Keratinocyte (primary cell): Measurements from ENCODE around the gene FCAR. TPM values are rescaled to one million over a fixed set of nuclear protein-coding genes. Genes with fewer than 3 reads are reported as not detected.
"Not testable (repeated sequence)": the region's sequence is repeated elsewhere in the genome, so short reads cannot be mapped to it uniquely, and the experiment has no call there.

ENCODE experiments used
- DNase-seq: peaks from one replicate; pipeline ENCODE4 v3.0.0-alpha.2; 2011; ENCODE audit warnings: low read depth, missing footprints, low spot score
- FAIRE-seq: peaks from 2 replicates; lab custom pipeline; 2011; peaks lifted over from hg19 to GRCh38; lab: Jason Lieb, UNC
- H2AFZ ChIP-seq: 2 replicates; pipeline ENCODE4 v1.6.0; 2012; ENCODE audit warnings: low read length, control low read depth, inconsistent platforms; ENCODE audit not compliant: control insufficient read depth
- H3K27ac ChIP-seq: 2 replicates; pipeline ENCODE4 v1.5.1; 2011; ENCODE audit warnings: low read length; ENCODE audit not compliant: control insufficient read depth, insufficient read depth
- H3K27me3 ChIP-seq: 3 replicates; pipeline ENCODE4 v1.6.0; 2011; ENCODE audit warnings: low read length; ENCODE audit not compliant: control insufficient read depth, insufficient read depth; ENCODE audit errors: extremely low read depth
- H3K36me3 ChIP-seq, 2 experiments: 2 replicates in 1 of 2; 3 replicates in 1 of 2; pipeline ENCODE4 v1.5.1; 2011; ENCODE audit warnings: low read length in 2 of 2, mild to moderate bottlenecking in 1 of 2; ENCODE audit not compliant: control insufficient read depth in 2 of 2, insufficient read depth in 2 of 2; ENCODE audit errors: extremely low read depth in 1 of 2
- H3K4me1 ChIP-seq: 3 replicates; pipeline ENCODE4 v1.5.1; 2011; ENCODE audit warnings: low read length; ENCODE audit not compliant: control insufficient read depth, insufficient read depth; ENCODE audit errors: extremely low read depth
- H3K4me2 ChIP-seq: 3 replicates; pipeline ENCODE4 v1.6.0; 2011; ENCODE audit warnings: low read depth, low read length; ENCODE audit not compliant: control insufficient read depth, insufficient read depth; ENCODE audit errors: extremely low read depth
- H3K4me3 ChIP-seq, 3 experiments: fragments of 200-600 bp in 1 of 3; sonication (generic) in 1 of 3; 2 replicates in 2 of 3; 3 replicates in 1 of 3; pipeline ENCODE4 v1.5.1; 2011 to 2016; ENCODE audit warnings: low read length in 3 of 3, mild to moderate bottlenecking in 3 of 3, control low read depth in 2 of 3, inconsistent platforms in 1 of 3, low read depth in 1 of 3, mixed read lengths in 1 of 3, mixed run types in 1 of 3, moderate library complexity in 1 of 3; ENCODE audit not compliant: control insufficient read depth in 2 of 3, insufficient read depth in 2 of 3; ENCODE audit errors: extremely low read depth in 1 of 3
- H3K79me2 ChIP-seq: 2 replicates; pipeline ENCODE4 v1.6.0; 2012; ENCODE audit warnings: low read length; ENCODE audit not compliant: control insufficient read depth, insufficient read depth
- H3K9ac ChIP-seq: 3 replicates; pipeline ENCODE4 v1.6.0; 2011; ENCODE audit warnings: low read length; ENCODE audit not compliant: control insufficient read depth, insufficient read depth; ENCODE audit errors: extremely low read depth
- H3K9me1 ChIP-seq: 3 replicates; pipeline ENCODE4 v1.6.0; 2011; ENCODE audit warnings: low read length; ENCODE audit not compliant: control insufficient read depth, insufficient read depth; ENCODE audit errors: extremely low read depth
- H3K9me3 ChIP-seq: 2 replicates; pipeline ENCODE4 v1.5.1; 2012; ENCODE audit warnings: low read depth, low read length; ENCODE audit not compliant: control insufficient read depth
- H4K20me1 ChIP-seq: 3 replicates; pipeline ENCODE4 v1.6.0; 2011; ENCODE audit warnings: low read length; ENCODE audit not compliant: control insufficient read depth, insufficient read depth; ENCODE audit errors: extremely low read depth
- CTCF ChIP-seq, 3 experiments: IDR thresholded peaks in 1 of 3; conservative IDR thresholded peaks in 1 of 3; optimal IDR thresholded peaks in 1 of 3; 2 replicates in 2 of 3; 3 replicates in 1 of 3; pipeline versions ENCODE3 to v1.5.1; 2011; ENCODE audit warnings: low read length in 3 of 3, mild to moderate bottlenecking in 3 of 3, moderate library complexity in 2 of 3, control low read depth in 1 of 3, inconsistent platforms in 1 of 3; ENCODE audit not compliant: insufficient read depth in 2 of 3; ENCODE audit errors: extremely low read depth in 1 of 3
- EZH2 ChIP-seq: IDR thresholded peaks from one replicate; pipeline ENCODE4 v1.6.1; 2012; ENCODE audit warnings: inconsistent platforms, mild to moderate bottlenecking, low read length, moderate library complexity
- dilution Hi-C: fragments of 300-500 bp; cut with MboI; formaldehyde crosslinking; loops from one replicate; pipeline ENCODE4 v1.7.0; 2020; ENCODE audit warnings: low sequenced_read_pairs; ENCODE audit not compliant: extremely low pct_ligation_motif_present
- polyA plus RNA-seq, 5 experiments: library from polyadenylated mRNA; depleted of rRNA in 3 of 5; stranded (reverse) in 3 of 5; stranded (forward) in 1 of 5; unstranded in 1 of 5; fragments of >200 nt; gene quantifications; 1 replicate in 1 of 5; 2 replicates in 3 of 5; 3 replicates in 1 of 5; pipeline versions ENCODE4 v1.2.1 to v1.2.3, GENCODE V29; 2011 to 2012; ENCODE audit warnings: missing spikeins in 2 of 5, low read depth in 1 of 5, low replicate concordance in 1 of 5

The FCAR gene
- polyA plus RNA-seq, 1 donor (not counting 4 experiments of a cell fraction or from before 2014, with no cell fraction given) = not detected

- no peaks in the 10 kb centered on the region for H3K79me2 ChIP-seq
- no peaks in the 10 kb centered on the region for H3K4me1 ChIP-seq
- no peak overlapping the region for H3K4me3 ChIP-seq
- no peak for TF ChIP-seq CTCF (optimal IDR thresholded peaks at IDR 0.05 in 1 of 3, IDR thresholded peaks at IDR 0.05 in 1 of 3, conservative IDR thresholded peaks at IDR 0.05 in 1 of 3; ENCODE audit: extremely low read depth in 1 of 3, insufficient read depth in 2 of 3, low read length in 3 of 3)
- no peak for TF ChIP-seq EZH2
- no peaks in the 10 kb centered on the region for H3K36me3 ChIP-seq
- FAIRE-seq (no peak), DNase-seq (no peak)
- no peaks in the 10 kb centered on the region for H3K9me3 ChIP-seq
- no peak overlapping the region for H2AFZ ChIP-seq
- H4K20me1 ChIP-seq = no peaks in the 10 kb centered on the region
- H3K27me3 ChIP-seq = no peaks in the 10 kb centered on the region
- no peak overlapping the region for H3K9ac ChIP-seq
- no peaks in the 10 kb centered on the region for H3K9me1 ChIP-seq
- dilution Hi-C loops = no loop called here
- no peak overlapping the region for H3K27ac ChIP-seq
- no peak overlapping the region for H3K4me2 ChIP-seq
Measured at GRCh38 chr19:54893406-54893805, 19.4 kb downstream of the FCAR start.

- H3K4me2 ChIP-seq, H3K4me1 ChIP-seq, DNase-seq, H4K20me1 ChIP-seq, dilution Hi-C loops, H3K9ac ChIP-seq, H3K36me3 ChIP-seq, H3K27ac ChIP-seq, H3K4me3 ChIP-seq, H3K9me1 ChIP-seq, H3K79me2 ChIP-seq, H2AFZ ChIP-seq, FAIRE-seq, H3K27me3 ChIP-seq, H3K9me3 ChIP-seq: not testable (repeated sequence)
Measured at GRCh38 chr19:54894106-54894505, 20.1 kb downstream of the FCAR start.

- no peak for FAIRE-seq
- DNase-seq = no peak
- Histone ChIP-seq H3K4me3 (no peak overlapping the region), H3K79me2 (no peaks in the 10 kb centered on the region), H3K27me3 (no peaks in the 10 kb centered on the region), H3K27ac (no peak overlapping the region), H2AFZ (no peak overlapping the region), H4K20me1 (no peaks in the 10 kb centered on the region), H3K36me3 (no peaks in the 10 kb centered on the region), H3K9ac (no peak overlapping the region), H3K4me2 (no peak overlapping the region), H3K4me1 (no peaks in the 10 kb centered on the region), H3K9me3 (no peaks in the 10 kb centered on the region), H3K9me1 (no peaks in the 10 kb centered on the region)
- TF ChIP-seq CTCF (optimal IDR thresholded peaks at IDR 0.05 in 1 of 3, IDR thresholded peaks at IDR 0.05 in 1 of 3, conservative IDR thresholded peaks at IDR 0.05 in 1 of 3; ENCODE audit: extremely low read depth in 1 of 3, insufficient read depth in 2 of 3, low read length in 3 of 3) = no peak
- TF ChIP-seq EZH2 = no peak
- dilution Hi-C loops = no loop called here
Measured at GRCh38 chr19:54896036-54896435, 22.0 kb downstream of the FCAR start.

GRCh38 chr19:54898685-54899084 lies 24.6 kb downstream of the FCAR start:
- H3K9me3 ChIP-seq, H3K27me3 ChIP-seq, H3K9ac ChIP-seq, DNase-seq, H3K27ac ChIP-seq, H3K36me3 ChIP-seq, H3K9me1 ChIP-seq, H4K20me1 ChIP-seq, H3K79me2 ChIP-seq, H2AFZ ChIP-seq, FAIRE-seq, H3K4me2 ChIP-seq, H3K4me1 ChIP-seq, dilution Hi-C loops, H3K4me3 ChIP-seq: not testable (repeated sequence)
